K562 (cell line): Measurements from ENCODE around the gene PEX11B. TPM values are rescaled to one million over a fixed set of nuclear protein-coding genes. Genes with fewer than 3 reads are reported as not detected.
A peak's percentile ranks its signal among the peaks of the same experiment; 100 is the strongest.

ENCODE experiments used
- ARID2 ChIP-seq: fragments of 450-650 bp; IDR thresholded peaks from 2 replicates; pipeline ENCODE4 v1.6.1; 2017; ENCODE audit warnings: antibody characterized with exemption, mild to moderate bottlenecking
- CAMTA2 ChIP-seq: fragments of 250-450 bp; sonication (Bioruptor Pico); conservative IDR thresholded peaks from 2 replicates; pipeline ENCODE4 v1.5.1; 2022
- CCNT2 ChIP-seq: IDR thresholded peaks from 2 replicates; pipeline ENCODE4 v1.6.1; 2011; ENCODE audit warnings: borderline replicate concordance, low read depth, mild to moderate bottlenecking, moderate library complexity, mixed read lengths, low read length; ENCODE audit not compliant: insufficient read length; ENCODE audit errors: extremely low read depth
- CEBPZ ChIP-seq: fragments of 150-350 bp; IDR thresholded peaks from 2 replicates; pipeline ENCODE4 v1.6.1; 2014; ENCODE audit warnings: low read depth, mild to moderate bottlenecking, low read length, borderline replicate concordance
- CREBBP ChIP-seq: IDR thresholded peaks from one replicate; pipeline ENCODE4 v1.6.1; 2012; ENCODE audit warnings: low read depth, mild to moderate bottlenecking, control low read depth, inconsistent platforms, low read length
- DMBX1 ChIP-seq: fragments of 250-450 bp; sonication (Bioruptor Pico); IDR thresholded peaks from 2 replicates; pipeline ENCODE4 v1.8.0; 2022; ENCODE audit warnings: inconsistent platforms, mild to moderate bottlenecking, moderate library complexity, borderline replicate concordance
- E2F6 ChIP-seq, 2 experiments: IDR thresholded peaks; 2 replicates each; pipeline ENCODE4 v1.6.1; 2011; ENCODE audit warnings: borderline replicate concordance in 1 of 2, control low read depth in 1 of 2, low read depth in 1 of 2, low read length in 1 of 2, mild to moderate bottlenecking in 1 of 2, mixed read lengths in 1 of 2, moderate library complexity in 1 of 2; ENCODE audit not compliant: insufficient read depth in 1 of 2, insufficient read length in 1 of 2, poor library complexity in 1 of 2, severe bottlenecking in 1 of 2; ENCODE audit errors: extremely low read depth in 1 of 2
- ETV5 ChIP-seq: sonication (generic); formaldehyde crosslinking; IDR thresholded peaks from 2 replicates; pipeline ENCODE4 v1.4.0; 2020; ENCODE audit warnings: low read depth, mild to moderate bottlenecking, missing genetic modification reagents
- HNRNPLL ChIP-seq: fragments of 200-400 bp; formaldehyde crosslinking; IDR thresholded peaks from 2 replicates; pipeline ENCODE4 v1.6.1; 2017; ENCODE audit warnings: low read length, low read depth, mild to moderate bottlenecking; ENCODE audit not compliant: poor library complexity, severe bottlenecking
- NCOA1 ChIP-seq: fragments of 450-650 bp; IDR thresholded peaks from 2 replicates; pipeline ENCODE4 v1.6.1; 2016; ENCODE audit warnings: low read depth
- NCOA6 ChIP-seq: fragments of 450-650 bp; IDR thresholded peaks from 2 replicates; pipeline ENCODE4 v1.6.1; 2017; ENCODE audit warnings: mild to moderate bottlenecking
- RBBP5 ChIP-seq: fragments of 200-600 bp; sonication (generic); IDR thresholded peaks from 2 replicates; pipeline ENCODE4 v1.6.1; 2012; ENCODE audit warnings: borderline replicate concordance, mild to moderate bottlenecking, low read length, control low read depth, inconsistent platforms; ENCODE audit not compliant: insufficient read depth, poor library complexity, severe bottlenecking
- RUNX1 ChIP-seq: sonication (generic); IDR thresholded peaks from 2 replicates; pipeline ENCODE4 v1.6.1; 2016; ENCODE audit warnings: antibody characterized with exemption, low read depth
- SRSF1 ChIP-seq: fragments of 200-400 bp; formaldehyde crosslinking; IDR thresholded peaks from 2 replicates; pipeline ENCODE4 v1.6.1; 2017; ENCODE audit warnings: mild to moderate bottlenecking, low read depth, low read length, moderate library complexity
- TCF7 ChIP-seq: sonication (generic); IDR thresholded peaks from 2 replicates; pipeline ENCODE4 v1.6.1; 2016; ENCODE audit warnings: antibody characterized with exemption, borderline replicate concordance
- ZHX1 ChIP-seq: fragments of 150-350 bp; conservative IDR thresholded peaks from 2 replicates; pipeline ENCODE4 v1.6.1; 2014; ENCODE audit warnings: low read length
- ZNF449 ChIP-seq: fragments of 250-450 bp; sonication (Bioruptor Pico); IDR thresholded peaks from 2 replicates; pipeline ENCODE4 v1.8.0; 2022; ENCODE audit warnings: moderate library complexity, mild to moderate bottlenecking, inconsistent platforms
- ZNF780A ChIP-seq: fragments of 250-450 bp; sonication (Bioruptor Pico); IDR thresholded peaks from 2 replicates; pipeline ENCODE4 v1.5.0; 2021; ENCODE audit warnings: mild to moderate bottlenecking
- polyA plus RNA-seq, 8 experiments: library from polyadenylated mRNA; depleted of rRNA in 4 of 8; stranded (reverse) in 5 of 8; unstranded in 3 of 8; fragments of >200 nt; fragmentation: Nextera tagmentation in 2 of 8; fragmentation: Illumina TruSeq in 1 of 8; extraction: Ambion mirVana in 2 of 8; extraction: Trizol in 1 of 8; gene quantifications; 2 replicates each; pipeline versions ENCODE4 v1.2.1 to v1.2.3, GENCODE V29; 2011 to 2014; ENCODE audit warnings: inconsistent platforms in 1 of 8, missing spikeins in 1 of 8
- total RNA-seq, 7 experiments: library from RNA; depleted of rRNA in 6 of 7; stranded (reverse); fragments of >200 nt in 6 of 7; fragmentation: Illumina TruSeq in 2 of 7; extraction: Trizol in 2 of 7; gene quantifications; 2 replicates each; pipeline versions ENCODE4 v1.2.1 to v1.2.3, GENCODE V29; 2011 to 2021; ENCODE audit warnings: low replicate concordance in 1 of 7

Gene PEX11B
- total and polyA plus RNA-seq, 9 of the 15 experiments (the other 6 are each of a cell fraction or from before 2014, with no cell fraction given), result 13.2 to 60.0 (median 21.7) TPM

GRCh38 chr1:145918144-145918991 lies at the start of gene PEX11B (continued):
- TF ChIP-seq CEBPZ (no peak), CAMTA2 (CRISPR knock-in tag) (no peak), SRSF1 (no peak), TCF7 (no peak), RUNX1 (no peak), DMBX1 (no peak), NCOA1 (no peak), NCOA6 (no peak), E2F6 (IDR thresholded peaks at IDR 0.05; ENCODE audit: borderline replicate concordance in 1 of 2, extremely low read depth in 1 of 2, insufficient read depth in 1 of 2, insufficient read length in 1 of 2, low read depth in 1 of 2, low read length in 1 of 2, poor library complexity in 1 of 2, severe bottlenecking in 1 of 2) (peak in 1 of 2 experiments; percentile 8), HNRNPLL (peak; percentile 49), CCNT2 (peak; percentile 24), CREBBP (no peak), ARID2 (no peak), RBBP5 (peak; percentile 51), ZHX1 (0 out of 2 replicates have a peak, but pooled peaks have one; percentile 55), ETV5 (CRISPR knock-in tag) (no peak), ZNF449 (CRISPR knock-in tag) (no peak), ZNF780A (CRISPR knock-in tag) (no peak)
